ENCODE data around the gene ATP6V1F.

GRCh38 chr7:128863433-128863989 is 855 bp downstream of the ATP6V1F start:
- TF ChIP-seq JUND (IDR thresholded peaks at IDR 0.05) (no peak), ATF3 (IDR thresholded peaks at IDR 0.05) (no peak), POLR2A (IDR thresholded peaks at IDR 0.05; ENCODE audit: borderline replicate concordance, extremely low read depth, insufficient read depth, insufficient read length) (no peak), CTCF (IDR thresholded peaks at IDR 0.05 in 2 of 3, conservative IDR thresholded peaks at IDR 0.05 in 1 of 3; ENCODE audit: borderline replicate concordance in 1 of 3, insufficient read depth in 1 of 3, low read depth in 2 of 3, low read length in 2 of 3) (peak in 2 of 3 experiments; percentile 52 to 59; a peak in 4 of 6 replicates), POLR2AphosphoS5 (IDR thresholded peaks at IDR 0.05; ENCODE audit: low read depth, low read length) (no peak), MAX (IDR thresholded peaks at IDR 0.05) (no peak), YY1 (IDR thresholded peaks at IDR 0.05; ENCODE audit: extremely low read depth, insufficient replicate concordance, low read depth, low read length) (no peak), SP1 (IDR thresholded peaks at IDR 0.05; ENCODE audit: low read depth) (no peak)
